ENCODE data around the gene RBP7.

The RBP7 gene

GRCh38 chr1:10048601-10049000, 51.6 kb downstream of the RBP7 start:
- Histone ChIP-seq H3K9me3 (ENCODE audit: control insufficient read depth, low read length) (no peaks in the 10 kb centered on the region), H3K27me3 (replicated peaks; ENCODE audit: control insufficient read depth, insufficient read depth, low read length, poor library complexity, severe bottlenecking) (no peaks in the 10 kb centered on the region), H3K27ac (ENCODE audit: insufficient read depth, low read length, poor library complexity, severe bottlenecking) (no peak overlapping the region), H3K4me3 (ENCODE audit: insufficient read depth, low read depth, low read length, poor library complexity, severe bottlenecking) (no peak overlapping the region), H3K4me1 (ENCODE audit: control insufficient read depth, insufficient read depth, low read length, poor library complexity, severe bottlenecking) (no peaks in the 10 kb centered on the region), H3K36me3 (ENCODE audit: control insufficient read depth, insufficient read depth, low read length) (peaks cover 20% of the 10 kb centered on the region)
- no peak for DNase-seq

- peaks cover 24% of the 10 kb centered on the region for H3K36me3 ChIP-seq (ENCODE audit: control insufficient read depth, insufficient read depth, low read length)
- H3K9me3 ChIP-seq (ENCODE audit: control insufficient read depth, low read length) = no peaks in the 10 kb centered on the region
- DNase-seq = no peak
- H3K4me1 ChIP-seq (ENCODE audit: control insufficient read depth, insufficient read depth, low read length, poor library complexity, severe bottlenecking) = no peaks in the 10 kb centered on the region
- no peak overlapping the region for H3K27ac ChIP-seq (ENCODE audit: insufficient read depth, low read length, poor library complexity, severe bottlenecking)
- H3K27me3 ChIP-seq (replicated peaks; ENCODE audit: control insufficient read depth, insufficient read depth, low read length, poor library complexity, severe bottlenecking) = no peaks in the 10 kb centered on the region
- H3K4me3 ChIP-seq (ENCODE audit: insufficient read depth, low read depth, low read length, poor library complexity, severe bottlenecking) = no peak overlapping the region
These were observed 53.6 kb downstream of the RBP7 start for GRCh38 chr1:10050611-10051010.

GRCh38 chr1:10051656-10052055, 54.6 kb downstream of the RBP7 start:
- H3K27ac ChIP-seq (ENCODE audit: insufficient read depth, low read length, poor library complexity, severe bottlenecking) = no peak overlapping the region
- no peak overlapping the region for H3K4me3 ChIP-seq (ENCODE audit: insufficient read depth, low read depth, low read length, poor library complexity, severe bottlenecking)
- no peaks in the 10 kb centered on the region for H3K9me3 ChIP-seq (ENCODE audit: control insufficient read depth, low read length)
- peaks cover 24% of the 10 kb centered on the region for H3K36me3 ChIP-seq (ENCODE audit: control insufficient read depth, insufficient read depth, low read length)
- H3K4me1 ChIP-seq (ENCODE audit: control insufficient read depth, insufficient read depth, low read length, poor library complexity, severe bottlenecking) = no peaks in the 10 kb centered on the region
- no peak for DNase-seq
- no peaks in the 10 kb centered on the region for H3K27me3 ChIP-seq (replicated peaks; ENCODE audit: control insufficient read depth, insufficient read depth, low read length, poor library complexity, severe bottlenecking)

- no peak overlapping the region for H3K27ac ChIP-seq (ENCODE audit: insufficient read depth, low read length, poor library complexity, severe bottlenecking)
- H3K36me3 ChIP-seq (ENCODE audit: control insufficient read depth, insufficient read depth, low read length) = peaks cover 24% of the 10 kb centered on the region
- no peak overlapping the region for H3K4me3 ChIP-seq (ENCODE audit: insufficient read depth, low read depth, low read length, poor library complexity, severe bottlenecking)
- no peak for DNase-seq
- H3K9me3 ChIP-seq (ENCODE audit: control insufficient read depth, low read length) = no peaks in the 10 kb centered on the region
- H3K4me1 ChIP-seq (ENCODE audit: control insufficient read depth, insufficient read depth, low read length, poor library complexity, severe bottlenecking) = no peaks in the 10 kb centered on the region
- no peaks in the 10 kb centered on the region for H3K27me3 ChIP-seq (replicated peaks; ENCODE audit: control insufficient read depth, insufficient read depth, low read length, poor library complexity, severe bottlenecking)
These were observed 55.3 kb downstream of the RBP7 start for GRCh38 chr1:10052347-10052746.

- DNase-seq = no peak
- H3K27ac ChIP-seq (ENCODE audit: insufficient read depth, low read length, poor library complexity, severe bottlenecking) = no peak overlapping the region
- no peak overlapping the region for H3K4me3 ChIP-seq (ENCODE audit: insufficient read depth, low read depth, low read length, poor library complexity, severe bottlenecking)
- peaks cover 29% of the 10 kb centered on the region for H3K36me3 ChIP-seq (ENCODE audit: control insufficient read depth, insufficient read depth, low read length)
- no peaks in the 10 kb centered on the region for H3K9me3 ChIP-seq (ENCODE audit: control insufficient read depth, low read length)
- H3K27me3 ChIP-seq (replicated peaks; ENCODE audit: control insufficient read depth, insufficient read depth, low read length, poor library complexity, severe bottlenecking) = no peaks in the 10 kb centered on the region
- H3K4me1 ChIP-seq (ENCODE audit: control insufficient read depth, insufficient read depth, low read length, poor library complexity, severe bottlenecking) = no peaks in the 10 kb centered on the region
These were observed 57.4 kb downstream of the RBP7 start for GRCh38 chr1:10054465-10054864.

- no peaks in the 10 kb centered on the region for H3K4me1 ChIP-seq (ENCODE audit: control insufficient read depth, insufficient read depth, low read length, poor library complexity, severe bottlenecking)
These were observed 59.6 kb downstream of the RBP7 start for GRCh38 chr1:10056599-10056987.

GRCh38 chr1:10057343-10057742, 60.3 kb downstream of the RBP7 start:
- peaks cover 13% of the 10 kb centered on the region for H3K36me3 ChIP-seq (ENCODE audit: control insufficient read depth, insufficient read depth, low read length)
- no peak overlapping the region for H3K27ac ChIP-seq (ENCODE audit: insufficient read depth, low read length, poor library complexity, severe bottlenecking)
- H3K4me3 ChIP-seq (ENCODE audit: insufficient read depth, low read depth, low read length, poor library complexity, severe bottlenecking) = no peak overlapping the region
- H3K27me3 ChIP-seq (replicated peaks; ENCODE audit: control insufficient read depth, insufficient read depth, low read length, poor library complexity, severe bottlenecking) = no peaks in the 10 kb centered on the region
- DNase-seq = no peak
- H3K9me3 ChIP-seq (ENCODE audit: control insufficient read depth, low read length) = no peaks in the 10 kb centered on the region
- no peaks in the 10 kb centered on the region for H3K4me1 ChIP-seq (ENCODE audit: control insufficient read depth, insufficient read depth, low read length, poor library complexity, severe bottlenecking)

More at GRCh38 chr1:10056599-10056987, 59.6 kb downstream of the RBP7 start:
- Histone ChIP-seq H3K36me3 (ENCODE audit: control insufficient read depth, insufficient read depth, low read length) (peaks cover 15% of the 10 kb centered on the region), H3K27me3 (replicated peaks; ENCODE audit: control insufficient read depth, insufficient read depth, low read length, poor library complexity, severe bottlenecking) (no peaks in the 10 kb centered on the region), H3K4me3 (ENCODE audit: insufficient read depth, low read depth, low read length, poor library complexity, severe bottlenecking) (no peak overlapping the region), H3K27ac (ENCODE audit: insufficient read depth, low read length, poor library complexity, severe bottlenecking) (no peak overlapping the region), H3K9me3 (ENCODE audit: control insufficient read depth, low read length) (no peaks in the 10 kb centered on the region)
- no peak for DNase-seq

GRCh38 chr1:10057796-10058195, 60.8 kb downstream of the RBP7 start:
- Histone ChIP-seq H3K27ac (ENCODE audit: insufficient read depth, low read length, poor library complexity, severe bottlenecking) (no peak overlapping the region), H3K4me1 (ENCODE audit: control insufficient read depth, insufficient read depth, low read length, poor library complexity, severe bottlenecking) (no peaks in the 10 kb centered on the region), H3K36me3 (ENCODE audit: control insufficient read depth, insufficient read depth, low read length) (peaks cover 10% of the 10 kb centered on the region), H3K27me3 (replicated peaks; ENCODE audit: control insufficient read depth, insufficient read depth, low read length, poor library complexity, severe bottlenecking) (no peaks in the 10 kb centered on the region), H3K9me3 (ENCODE audit: control insufficient read depth, low read length) (no peaks in the 10 kb centered on the region), H3K4me3 (ENCODE audit: insufficient read depth, low read depth, low read length, poor library complexity, severe bottlenecking) (no peak overlapping the region)
- DNase-seq = no peak

- Histone ChIP-seq H3K27me3 (replicated peaks; ENCODE audit: control insufficient read depth, insufficient read depth, low read length, poor library complexity, severe bottlenecking) (no peaks in the 10 kb centered on the region), H3K36me3 (ENCODE audit: control insufficient read depth, insufficient read depth, low read length) (peaks cover 7% of the 10 kb centered on the region), H3K4me3 (ENCODE audit: insufficient read depth, low read depth, low read length, poor library complexity, severe bottlenecking) (no peak overlapping the region), H3K4me1 (ENCODE audit: control insufficient read depth, insufficient read depth, low read length, poor library complexity, severe bottlenecking) (no peaks in the 10 kb centered on the region), H3K9me3 (ENCODE audit: control insufficient read depth, low read length) (no peaks in the 10 kb centered on the region), H3K27ac (ENCODE audit: insufficient read depth, low read length, poor library complexity, severe bottlenecking) (no peak overlapping the region)
- DNase-seq = no peak
These were observed 62.3 kb downstream of the RBP7 start for GRCh38 chr1:10059342-10059718.

- H3K27me3 ChIP-seq (replicated peaks; ENCODE audit: control insufficient read depth, insufficient read depth, low read length, poor library complexity, severe bottlenecking) = no peaks in the 10 kb centered on the region
- H3K36me3 ChIP-seq (ENCODE audit: control insufficient read depth, insufficient read depth, low read length) = peaks cover 5% of the 10 kb centered on the region
- H3K27ac ChIP-seq (ENCODE audit: insufficient read depth, low read length, poor library complexity, severe bottlenecking) = no peak overlapping the region
- H3K9me3 ChIP-seq (ENCODE audit: control insufficient read depth, low read length) = no peaks in the 10 kb centered on the region
- no peaks in the 10 kb centered on the region for H3K4me1 ChIP-seq (ENCODE audit: control insufficient read depth, insufficient read depth, low read length, poor library complexity, severe bottlenecking)
- DNase-seq = no peak
- no peak overlapping the region for H3K4me3 ChIP-seq (ENCODE audit: insufficient read depth, low read depth, low read length, poor library complexity, severe bottlenecking)
These were observed 63.5 kb downstream of the RBP7 start for GRCh38 chr1:10060311-10061100.

Measured in effector memory CD4-positive, alpha-beta T cell (primary cell).